Osteoblast (primary cell): Measurements from ENCODE around the gene MFSD2A. TPM values are rescaled to one million over a fixed set of nuclear protein-coding genes. Genes with fewer than 3 reads are reported as not detected.

ENCODE experiments used
- DNase-seq: peaks from one replicate; pipeline ENCODE4 v3.0.0; 2011; ENCODE audit warnings: low spot score, mixed read lengths; ENCODE audit not compliant: insufficient read length; ENCODE audit errors: missing footprints
- H2AFZ ChIP-seq: 2 replicates; pipeline ENCODE4 v1.6.0; 2011; ENCODE audit warnings: mild to moderate bottlenecking, low read length
- H3K27ac ChIP-seq: 2 replicates; pipeline ENCODE4 v1.5.1; 2011; ENCODE audit warnings: mild to moderate bottlenecking, low read depth, low read length, moderate library complexity
- H3K27me3 ChIP-seq: 2 replicates; pipeline ENCODE4 v1.6.0; 2012; ENCODE audit warnings: mild to moderate bottlenecking, control low read depth, inconsistent platforms, low read length, moderate library complexity; ENCODE audit not compliant: insufficient read depth
- H3K36me3 ChIP-seq: 2 replicates; pipeline ENCODE4 v1.5.1; 2011; ENCODE audit warnings: mild to moderate bottlenecking, low read length, control low read depth, moderate library complexity; ENCODE audit not compliant: insufficient read depth
- H3K4me1 ChIP-seq: 2 replicates; pipeline ENCODE4 v1.5.1; 2011; ENCODE audit warnings: mild to moderate bottlenecking, low read length, control low read depth, moderate library complexity; ENCODE audit not compliant: insufficient read depth
- H3K4me2 ChIP-seq: 2 replicates; pipeline ENCODE4 v1.6.0; 2011; ENCODE audit warnings: mild to moderate bottlenecking, low read length; ENCODE audit not compliant: insufficient read depth
- H3K4me3 ChIP-seq: fragments of 200-600 bp; sonication (generic); 3 replicates; pipeline ENCODE4 v1.5.1; 2012; ENCODE audit warnings: mild to moderate bottlenecking, low read length, inconsistent platforms; ENCODE audit not compliant: insufficient read depth
- H3K79me2 ChIP-seq: 2 replicates; pipeline ENCODE4 v1.6.0; 2012; ENCODE audit warnings: mild to moderate bottlenecking, low read length, control low read depth, inconsistent platforms; ENCODE audit not compliant: insufficient read depth
- H3K9me3 ChIP-seq: 2 replicates; pipeline ENCODE4 v1.5.1; 2011; ENCODE audit warnings: low read depth, low read length, control low read depth
- H4K20me1 ChIP-seq: 2 replicates; pipeline ENCODE4 v1.6.0; 2012; ENCODE audit warnings: mild to moderate bottlenecking, low read length, control low read depth; ENCODE audit not compliant: insufficient read depth
- total RNA-seq: library from RNA; depleted of rRNA; stranded (reverse); fragments of >200 nt; gene quantifications from 2 replicates; pipeline ENCODE4 v1.2.3, GENCODE V29; 2012
- TF ChIP-seq, protein P1 (sequence below): IDR thresholded peaks from 2 replicates; pipeline ENCODE4 v1.5.1; 2011; ENCODE audit warnings: mild to moderate bottlenecking, low read depth, low read length, moderate library complexity; ENCODE audit errors: extremely low read depth

MFSD2A gene
- total RNA-seq, 1 donor = 3.6 TPM

DNA sequence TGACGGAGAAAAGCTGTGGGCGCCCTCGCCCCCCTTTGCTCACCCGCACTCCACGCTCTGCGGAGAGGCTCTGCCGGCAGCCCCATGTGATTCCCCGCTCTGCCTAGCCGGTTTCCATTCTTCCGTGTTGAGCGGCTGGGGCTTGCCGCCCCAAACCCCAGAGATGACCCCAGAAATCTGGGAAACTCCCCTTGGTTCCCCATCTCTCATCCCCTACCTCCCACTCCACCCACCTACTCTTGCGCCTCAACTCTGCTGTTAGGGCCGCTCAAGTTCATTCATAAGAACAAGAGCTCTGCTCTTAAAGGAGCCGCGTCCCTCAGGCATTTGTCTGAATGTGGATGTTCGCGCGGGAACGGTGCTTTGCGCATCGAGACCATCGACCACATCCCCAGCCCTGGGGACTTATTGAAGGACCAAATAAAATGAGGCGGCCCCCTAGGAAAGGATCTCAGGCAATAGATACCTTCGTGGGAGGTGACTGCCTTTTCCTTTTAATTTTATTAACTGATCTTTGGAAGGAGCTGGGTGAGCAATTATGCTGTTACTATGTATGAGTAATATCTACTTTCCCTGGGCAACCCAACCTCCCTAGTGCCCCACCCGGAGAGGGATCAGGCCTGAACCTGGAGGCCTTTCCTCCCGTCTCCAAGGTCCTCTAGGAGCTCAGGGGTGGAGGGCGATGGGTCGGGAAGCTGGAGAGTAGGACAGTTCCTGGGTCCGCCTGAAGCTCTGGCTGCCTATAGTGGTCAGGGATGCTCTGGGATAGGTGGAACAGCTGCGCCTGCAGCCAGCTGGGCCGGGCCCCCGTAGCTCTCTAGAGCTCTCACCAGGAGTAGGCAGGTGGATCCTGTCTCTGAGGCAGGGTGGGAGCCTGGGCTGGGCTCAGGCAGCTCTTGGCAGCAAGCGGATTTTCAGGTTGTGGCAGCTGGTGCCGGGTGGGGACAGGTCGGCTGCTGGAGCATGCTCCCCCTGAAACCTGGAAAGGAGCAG, 898 bp downstream of the MFSD2A start:
- peak overlapping the region; percentile 92 for H2AFZ ChIP-seq
- H3K27me3 ChIP-seq = no peaks in the 10 kb centered on the region
- H3K4me2 ChIP-seq = peak overlapping the region; percentile 98
- peaks cover 14% of the 10 kb centered on the region for H3K79me2 ChIP-seq
- peak overlapping the region; percentile 78 for H3K27ac ChIP-seq
- peaks cover 24% of the 10 kb centered on the region for H3K36me3 ChIP-seq
- H4K20me1 ChIP-seq = no peaks in the 10 kb centered on the region
- TF ChIP-seq, protein P1, sequence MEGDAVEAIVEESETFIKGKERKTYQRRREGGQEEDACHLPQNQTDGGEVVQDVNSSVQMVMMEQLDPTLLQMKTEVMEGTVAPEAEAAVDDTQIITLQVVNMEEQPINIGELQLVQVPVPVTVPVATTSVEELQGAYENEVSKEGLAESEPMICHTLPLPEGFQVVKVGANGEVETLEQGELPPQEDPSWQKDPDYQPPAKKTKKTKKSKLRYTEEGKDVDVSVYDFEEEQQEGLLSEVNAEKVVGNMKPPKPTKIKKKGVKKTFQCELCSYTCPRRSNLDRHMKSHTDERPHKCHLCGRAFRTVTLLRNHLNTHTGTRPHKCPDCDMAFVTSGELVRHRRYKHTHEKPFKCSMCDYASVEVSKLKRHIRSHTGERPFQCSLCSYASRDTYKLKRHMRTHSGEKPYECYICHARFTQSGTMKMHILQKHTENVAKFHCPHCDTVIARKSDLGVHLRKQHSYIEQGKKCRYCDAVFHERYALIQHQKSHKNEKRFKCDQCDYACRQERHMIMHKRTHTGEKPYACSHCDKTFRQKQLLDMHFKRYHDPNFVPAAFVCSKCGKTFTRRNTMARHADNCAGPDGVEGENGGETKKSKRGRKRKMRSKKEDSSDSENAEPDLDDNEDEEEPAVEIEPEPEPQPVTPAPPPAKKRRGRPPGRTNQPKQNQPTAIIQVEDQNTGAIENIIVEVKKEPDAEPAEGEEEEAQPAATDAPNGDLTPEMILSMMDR = no peak
- peak; percentile 97 for DNase-seq
- H3K4me3 ChIP-seq = peak overlapping the region; percentile 88
- H3K4me1 ChIP-seq = peaks cover 24% of the 10 kb centered on the region
- no peaks in the 10 kb centered on the region for H3K9me3 ChIP-seq

DNA sequence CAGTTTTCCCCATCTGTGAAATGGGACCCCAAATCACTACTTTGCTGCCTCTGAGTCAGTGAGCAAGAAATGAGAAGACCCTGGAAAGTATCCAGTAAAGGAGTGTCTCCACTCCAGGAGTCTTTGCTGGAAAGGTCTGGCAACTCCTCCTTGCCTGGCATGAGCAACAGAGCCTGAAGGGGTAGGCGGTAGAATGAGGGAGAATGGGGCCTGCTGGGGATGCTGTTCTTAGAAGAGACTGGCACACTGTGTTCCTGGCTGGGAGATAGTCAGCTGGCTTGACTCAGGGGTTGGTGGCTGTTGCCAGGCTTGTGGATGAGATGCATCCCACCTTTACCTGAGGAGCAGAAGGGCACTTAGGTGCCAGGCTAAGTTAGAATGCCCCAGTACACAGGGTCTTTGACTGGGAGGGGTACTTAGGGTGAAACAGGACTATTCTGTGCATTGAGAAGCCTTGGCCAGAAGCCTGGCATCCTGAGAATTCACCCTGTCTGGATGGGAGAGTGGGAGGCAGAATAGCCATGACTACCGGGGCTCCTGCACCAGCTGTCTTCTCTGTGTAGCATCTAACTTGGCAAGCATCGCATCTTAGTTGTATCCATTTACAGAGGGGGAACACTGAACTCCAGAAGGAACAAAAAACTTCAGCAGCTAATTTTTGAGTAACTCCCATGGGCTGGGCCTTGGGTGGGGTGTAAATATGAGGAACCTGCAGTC, 2.5 kb downstream of the MFSD2A start:
- no peak for DNase-seq
- H4K20me1 ChIP-seq = no peaks in the 10 kb centered on the region
- H3K36me3 ChIP-seq = peaks cover 30% of the 10 kb centered on the region
- H3K27me3 ChIP-seq = no peaks in the 10 kb centered on the region
- H3K27ac ChIP-seq = no peak overlapping the region
- H3K4me3 ChIP-seq = no peak overlapping the region
- peaks cover 14% of the 10 kb centered on the region for H3K79me2 ChIP-seq
- H3K4me2 ChIP-seq = no peak overlapping the region
- TF ChIP-seq, protein P1 = no peak
- peaks cover 19% of the 10 kb centered on the region for H3K4me1 ChIP-seq
- H2AFZ ChIP-seq = no peak overlapping the region
- no peaks in the 10 kb centered on the region for H3K9me3 ChIP-seq

DNA sequence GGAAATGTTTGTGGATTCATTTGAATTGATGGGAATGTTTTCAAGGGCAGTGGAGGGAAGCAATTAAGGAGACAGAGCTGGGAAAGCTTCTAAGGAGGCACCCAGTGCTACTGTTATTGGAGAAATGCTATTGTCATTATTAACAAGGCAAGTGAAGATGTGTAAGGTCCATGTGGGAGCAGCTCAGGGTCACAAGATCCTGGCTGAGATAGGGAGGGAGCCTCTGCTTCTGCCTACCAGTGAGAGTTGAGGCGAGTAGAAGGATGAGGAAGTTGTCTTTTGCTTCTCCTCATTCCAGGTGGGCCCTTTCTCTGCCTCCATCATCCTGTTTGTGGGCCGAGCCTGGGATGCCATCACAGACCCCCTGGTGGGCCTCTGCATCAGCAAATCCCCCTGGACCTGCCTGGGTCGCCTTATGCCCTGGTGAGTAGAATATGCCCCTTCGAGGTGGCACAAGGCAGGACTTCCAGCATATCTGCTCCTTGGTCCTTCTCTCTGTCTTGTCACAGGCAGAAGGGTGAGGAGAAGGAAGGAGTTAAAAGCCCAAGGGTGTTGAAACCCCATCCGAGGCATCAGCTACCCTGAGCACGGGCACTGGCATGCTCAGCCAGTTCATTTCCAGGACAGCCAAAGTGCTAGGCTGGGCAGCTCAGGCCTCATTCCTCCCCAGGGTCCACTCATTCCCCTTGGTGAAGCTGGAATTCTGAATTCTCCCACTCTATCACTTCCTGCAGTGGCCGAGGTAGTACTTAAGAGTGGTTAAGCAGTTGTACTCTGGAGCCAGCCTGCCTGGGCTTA, 3.7 kb downstream of the MFSD2A start:
- Histone ChIP-seq H3K4me1 (peaks cover 13% of the 10 kb centered on the region), H3K27ac (no peak overlapping the region), H2AFZ (no peak overlapping the region), H3K9me3 (no peaks in the 10 kb centered on the region), H3K4me2 (no peak overlapping the region), H3K79me2 (peaks cover 14% of the 10 kb centered on the region), H3K4me3 (no peak overlapping the region), H3K27me3 (no peaks in the 10 kb centered on the region), H4K20me1 (no peaks in the 10 kb centered on the region), H3K36me3 (peaks cover 33% of the 10 kb centered on the region)
- TF ChIP-seq, protein P1 = no peak
- DNase-seq = no peak
